Measurements from ENCODE around the gene CITED4.

Gene CITED4

GRCh38 chr1:40833979-40834378 is 28.2 kb downstream of the CITED4 start:
- no peak for DNase-seq (ENCODE audit: low read depth)

DNA sequence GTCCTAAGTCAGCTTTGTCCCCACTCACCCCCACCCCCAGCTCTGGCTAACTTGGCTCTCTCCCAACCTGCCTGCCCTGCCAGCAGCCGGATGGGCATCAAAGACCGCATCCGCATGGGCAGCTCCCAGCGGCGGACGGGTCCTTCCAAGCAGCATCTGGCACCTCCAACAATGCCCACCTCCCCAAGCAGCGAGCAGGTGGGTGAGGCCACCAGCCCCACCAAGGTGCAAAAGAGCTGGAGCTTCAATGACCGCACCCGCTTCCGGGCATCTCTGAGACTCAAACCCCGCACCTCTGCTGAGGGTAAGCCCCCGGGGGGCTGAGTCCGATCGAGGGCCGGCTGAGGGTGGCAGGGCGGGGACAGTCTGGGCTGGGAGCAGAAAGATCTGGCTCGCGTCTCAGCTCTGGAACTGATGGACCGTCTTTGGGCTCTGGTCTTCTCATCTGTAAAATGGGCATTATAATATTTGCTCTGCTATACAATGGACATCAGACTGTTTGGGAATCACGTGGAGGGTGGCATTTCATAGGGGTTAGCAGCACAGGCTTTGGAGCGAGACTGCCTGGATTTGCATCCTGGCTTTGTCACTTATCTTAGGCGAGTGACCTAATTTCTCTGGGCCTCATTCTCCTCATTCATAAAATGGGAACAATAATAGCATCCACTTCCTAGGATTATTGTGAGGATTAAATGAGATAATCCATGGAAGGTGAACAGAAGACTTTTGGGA is 31.0 kb downstream of the CITED4 start:
- no peak for DNase-seq (ENCODE audit: low read depth)

DNA sequence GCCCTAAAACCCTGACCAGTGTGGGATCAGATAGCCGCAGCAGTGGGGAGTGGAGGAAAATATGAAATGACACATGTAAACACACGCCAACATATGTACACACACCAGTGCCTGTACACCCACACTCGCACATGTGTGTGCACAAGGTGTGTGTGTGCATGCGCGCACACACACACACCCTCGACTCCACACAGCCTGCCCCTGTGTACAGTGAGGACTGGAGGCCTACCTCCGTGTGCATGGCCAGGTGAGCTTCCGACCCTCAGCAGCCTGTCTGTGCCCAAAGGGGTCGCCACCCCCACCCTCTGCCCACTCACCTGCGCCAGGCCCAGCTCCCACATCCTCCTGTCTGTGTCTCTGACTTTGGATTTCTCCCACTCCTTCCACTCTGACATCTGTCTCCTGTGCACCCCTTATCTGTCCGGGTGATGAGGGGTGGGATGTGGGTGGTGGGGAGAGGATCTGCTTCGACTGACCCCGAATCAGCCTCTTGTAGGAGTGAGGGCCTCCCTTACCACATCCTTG is 31.7 kb downstream of the CITED4 start:
- DNase-seq (ENCODE audit: low read depth), result no peak

DNA sequence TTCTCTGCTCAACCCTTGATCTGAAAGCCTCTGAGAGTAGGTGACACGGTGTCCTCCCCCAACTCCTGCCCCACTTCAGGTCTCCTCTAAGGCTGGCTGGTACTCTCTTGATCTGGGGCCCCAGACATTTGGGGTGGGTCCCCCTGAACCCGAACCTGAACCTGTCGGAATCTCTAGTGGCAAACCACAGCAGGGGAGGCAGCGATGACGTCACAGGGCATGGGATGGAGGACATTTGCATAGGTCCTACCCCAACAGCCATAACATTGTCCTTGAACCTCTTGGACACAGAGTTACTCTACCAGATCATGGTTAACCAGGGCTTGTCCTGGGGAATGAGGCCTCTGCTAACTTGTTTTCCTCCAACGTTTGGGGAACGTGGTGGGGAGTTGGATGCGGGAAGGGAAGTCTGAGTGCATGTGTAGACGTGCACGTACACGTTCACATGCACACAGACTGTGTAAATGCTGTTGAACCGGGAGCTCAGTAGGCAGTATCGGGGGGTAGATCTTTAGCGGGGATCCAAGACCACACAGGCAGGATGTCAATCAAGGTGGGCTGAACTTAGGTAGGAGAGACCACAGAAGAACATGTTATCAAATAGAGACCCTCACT is 32.4 kb downstream of the CITED4 start:
- no peak for DNase-seq (ENCODE audit: low read depth)

DNA sequence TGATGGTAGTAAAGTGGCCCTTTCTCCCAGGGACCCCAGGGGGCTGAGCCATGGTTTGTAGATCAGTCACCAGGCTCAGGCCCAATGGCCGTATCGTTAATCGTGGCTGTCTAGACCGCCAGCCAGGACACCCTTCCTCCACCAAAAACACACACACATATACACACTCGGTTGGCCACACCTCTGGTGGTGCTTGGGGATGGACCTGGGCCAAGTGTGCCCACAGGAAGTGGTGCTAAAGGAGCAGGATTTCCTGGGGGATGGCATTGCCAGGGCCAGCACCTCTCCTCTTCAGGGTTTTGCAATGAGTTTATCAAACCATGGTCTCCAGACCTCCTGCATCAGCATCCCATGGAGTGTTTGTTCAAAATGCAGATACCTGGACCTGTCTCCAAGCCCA is 36.2 kb downstream of the CITED4 start:
- DNase-seq (ENCODE audit: low read depth), result no peak

DNA sequence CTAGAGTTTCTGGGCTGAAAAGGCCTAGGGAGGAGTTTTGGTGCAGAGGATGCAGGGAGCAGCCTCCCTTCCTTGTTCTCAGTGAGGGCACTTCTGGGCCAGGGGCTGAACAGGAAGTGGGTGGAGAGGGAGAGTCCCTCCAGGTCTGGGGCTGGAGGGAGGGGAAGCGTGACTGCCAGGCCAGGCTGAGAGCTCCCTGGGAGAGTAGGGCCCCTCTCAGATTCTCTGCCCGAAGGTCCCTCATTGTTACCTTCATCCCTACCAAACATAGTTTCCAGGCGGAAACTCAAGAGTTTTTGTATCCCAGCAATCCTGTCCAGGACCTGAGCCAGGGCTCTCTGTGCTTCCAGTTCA is 36.8 kb downstream of the CITED4 start:
- DNase-seq (ENCODE audit: low read depth), result no peak

DNA sequence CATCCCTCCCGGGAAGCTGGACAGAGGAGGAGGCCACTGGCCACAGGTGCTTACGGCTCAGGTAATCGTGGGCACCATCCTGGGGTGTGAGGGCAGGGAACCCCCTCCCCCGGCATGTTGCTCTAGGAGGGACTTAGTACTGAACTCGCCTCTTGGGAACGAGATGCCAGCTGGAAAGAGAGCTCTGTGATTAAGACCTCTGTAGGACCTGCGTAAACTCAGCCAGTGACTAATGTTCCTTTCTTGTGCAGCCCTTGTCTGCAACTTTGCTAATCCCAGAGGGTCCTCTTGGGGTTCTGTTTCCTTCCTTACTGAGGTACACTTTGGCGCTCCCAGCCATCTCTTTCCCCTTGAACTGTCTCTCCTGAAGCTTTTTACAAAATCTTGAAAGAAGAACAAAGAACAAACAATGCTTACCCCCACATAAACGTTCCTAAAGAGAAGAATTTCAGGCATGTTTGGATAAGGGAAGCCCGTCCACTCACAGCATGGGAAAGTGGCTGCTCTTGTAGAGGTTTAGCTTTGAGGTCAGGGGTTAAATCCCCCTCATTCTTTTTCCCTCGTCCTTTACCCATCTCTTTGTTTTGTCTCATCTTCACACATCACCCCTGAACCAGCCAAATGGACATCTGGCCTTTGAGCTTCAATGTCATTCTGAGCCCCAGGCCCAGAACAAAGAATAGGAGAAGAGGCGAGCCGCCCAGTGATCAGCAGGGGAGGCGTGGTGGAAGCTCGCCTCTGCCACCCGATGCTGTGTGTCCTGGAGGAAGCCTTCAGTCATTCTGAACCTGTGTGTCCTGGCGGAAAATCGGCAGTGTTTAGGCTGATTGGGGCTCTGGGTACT is 37.4 kb downstream of the CITED4 start:
- DNase-seq (ENCODE audit: low read depth), result no peak

- no peak for DNase-seq (ENCODE audit: low read depth)
Observed at GRCh38 chr1:40823983-40824382, 38.2 kb downstream of the CITED4 start.

- no peak for DNase-seq (ENCODE audit: low read depth)
Observed at GRCh38 chr1:40823345-40823744, 38.8 kb downstream of the CITED4 start.

GRCh38 chr1:40822890-40823289 is 39.3 kb downstream of the CITED4 start:
- DNase-seq (ENCODE audit: low read depth), result no peak

GRCh38 chr1:40820911-40821693 is 41.1 kb downstream of the CITED4 start:
- DNase-seq (ENCODE audit: low read depth), result no peak

DNA sequence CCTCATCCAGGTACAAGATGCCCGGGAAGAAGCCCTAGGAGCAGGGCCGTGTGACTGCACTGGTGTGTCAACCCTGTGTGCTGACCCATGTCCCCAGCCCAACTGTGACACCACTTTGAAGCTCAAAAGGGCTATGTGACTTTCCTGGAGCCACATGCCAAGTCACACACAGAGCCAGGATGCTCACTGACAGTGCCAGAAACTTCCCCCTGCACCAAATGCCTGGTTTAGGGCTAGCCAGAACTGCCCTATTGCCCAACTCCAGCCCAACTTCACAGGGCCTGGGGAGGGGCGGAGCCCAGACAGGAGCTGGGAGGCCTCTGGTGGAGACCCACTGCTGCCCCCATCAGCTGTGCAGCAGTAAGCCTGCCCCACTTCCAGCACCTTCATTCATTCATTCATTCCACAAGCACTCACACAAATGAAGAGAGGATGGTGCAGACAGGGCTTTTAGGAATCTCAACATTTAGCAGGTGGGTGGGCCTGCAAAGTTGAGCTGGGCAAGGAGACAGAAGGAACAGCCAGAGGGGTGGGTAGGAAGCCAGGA is 41.8 kb downstream of the CITED4 start:
- no peak for DNase-seq (ENCODE audit: low read depth)

- no peak for DNase-seq (ENCODE audit: low read depth)
Observed at GRCh38 chr1:40819101-40819500, 43.1 kb downstream of the CITED4 start.

GRCh38 chr1:40818264-40818961 is 43.8 kb downstream of the CITED4 start:
- peak; percentile 82 for DNase-seq (ENCODE audit: low read depth)

DNA sequence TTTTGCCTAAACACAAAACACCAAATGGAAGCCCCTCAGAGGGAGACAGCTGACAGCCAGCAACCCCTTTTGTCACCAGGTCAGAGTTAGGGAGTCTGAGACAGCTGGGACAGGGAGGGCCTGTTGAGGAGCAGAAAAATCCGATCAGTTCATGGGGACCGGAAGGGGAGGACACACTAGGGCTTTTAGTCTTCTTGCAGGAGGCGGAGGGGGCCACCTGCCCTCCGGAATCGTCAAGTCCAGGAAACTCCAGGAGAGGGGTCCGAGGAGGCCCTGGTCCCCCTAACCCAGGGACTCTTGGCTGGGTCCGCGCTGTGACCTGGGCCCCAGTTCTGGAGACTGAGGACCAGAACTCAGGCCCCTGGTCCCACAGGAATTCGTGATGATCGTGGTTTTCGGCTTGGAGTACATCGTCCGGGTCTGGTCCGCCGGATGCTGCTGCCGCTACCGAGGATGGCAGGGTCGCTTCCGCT is 44.3 kb downstream of the CITED4 start:
- no peak for DNase-seq (ENCODE audit: low read depth)

GRCh38 chr1:40815420-40815819 is 46.7 kb downstream of the CITED4 start:
- DNase-seq (ENCODE audit: low read depth), result no peak
